ENCODE data around the gene CERS6.
A peak's percentile ranks its signal among the peaks of the same experiment; 100 is the strongest.

CERS6 gene

DNA sequence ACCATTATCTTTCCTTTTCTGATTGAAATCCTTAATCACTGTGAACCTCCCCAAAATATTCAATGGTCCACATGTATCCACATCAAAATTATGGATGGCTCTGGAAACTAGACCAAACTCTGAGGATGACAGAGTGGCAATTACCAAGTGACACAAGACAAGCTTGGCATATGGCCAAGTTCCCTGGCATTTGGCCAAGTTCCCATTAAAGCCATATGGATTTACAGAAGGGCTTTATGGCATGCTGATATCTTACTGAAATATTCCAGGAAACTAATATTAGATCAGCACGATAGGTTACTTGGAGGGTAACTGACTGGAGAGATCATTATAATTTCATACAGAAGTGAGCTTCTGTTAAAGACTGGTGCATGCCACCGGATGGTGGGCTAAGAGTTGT is 21.9 kb upstream of the CERS6 start (continued):
- TF ChIP-seq ZNF580 (tag by site-specific recombination; IDR thresholded peaks at IDR 0.05) (no peak), ZNF184 (tag by site-specific recombination; IDR thresholded peaks at IDR 0.05) (peak; percentile 69; the same call in 1 of the 2 replicates), ZNF366 (tag by site-specific recombination; conservative IDR thresholded peaks at IDR 0.05) (0 out of 2 replicates have a peak, but pooled peaks have one; percentile 17), ZNF544 (tag by site-specific recombination; IDR thresholded peaks at IDR 0.05) (peak; percentile 73; the same call in 1 of the 2 replicates), ZNF248 (tag by site-specific recombination; IDR thresholded peaks at IDR 0.05) (peak; percentile 61; the same call in 1 of the 2 replicates), ZNF350 (tag by site-specific recombination; IDR thresholded peaks at IDR 0.05) (peak; percentile 89), PATZ1 (tag by site-specific recombination; IDR thresholded peaks at IDR 0.05) (no peak), ZNF211 (tag by site-specific recombination; IDR thresholded peaks at IDR 0.05; ENCODE audit: low read depth) (no peak), ZNF155 (tag by site-specific recombination; IDR thresholded peaks at IDR 0.05) (no peak), ZNF221 (tag by site-specific recombination; IDR thresholded peaks at IDR 0.05; ENCODE audit: borderline replicate concordance) (peak; percentile 83; the same call in 1 of the 2 replicates), HOXA7 (CRISPR knock-in tag; IDR thresholded peaks at IDR 0.05; ENCODE audit: borderline replicate concordance) (no peak), HIC1 (tag by site-specific recombination; IDR thresholded peaks at IDR 0.05) (no peak), ZNF596 (tag by site-specific recombination; IDR thresholded peaks at IDR 0.05) (0 out of 2 replicates have a peak, but pooled peaks have one; percentile 13), REPIN1 (tag by site-specific recombination; IDR thresholded peaks at IDR 0.05; ENCODE audit: low read depth) (no peak), ZNF660 (tag by site-specific recombination; IDR thresholded peaks at IDR 0.05) (peak; percentile 96), ZBTB17 (tag by site-specific recombination; IDR thresholded peaks at IDR 0.05) (no peak), KLF10 (tag by site-specific recombination; IDR thresholded peaks at IDR 0.05) (peak; percentile 70; the same call in 1 of the 2 replicates), ZNF626 (tag by site-specific recombination; IDR thresholded peaks at IDR 0.05) (0 out of 2 replicates have a peak, but pooled peaks have one; percentile 71), ZNF549 (tag by site-specific recombination; IDR thresholded peaks at IDR 0.05) (peak; percentile 73), PRDM10 (tag by site-specific recombination; IDR thresholded peaks at IDR 0.05) (peak; percentile 34; the same call in 1 of the 2 replicates), ZNF37A (tag by site-specific recombination; IDR thresholded peaks at IDR 0.05) (peak; percentile 74; the same call in 1 of the 2 replicates), SP2 (tag by site-specific recombination; IDR thresholded peaks at IDR 0.05) (no peak), IKZF3 (tag by site-specific recombination; IDR thresholded peaks at IDR 0.05) (peak; percentile 45; the same call in 1 of the 2 replicates), ZNF529 (tag by site-specific recombination; IDR thresholded peaks at IDR 0.05; ENCODE audit: insufficient replicate concordance) (peak; percentile 63)
- TF ChIP-seq, protein P1, sequence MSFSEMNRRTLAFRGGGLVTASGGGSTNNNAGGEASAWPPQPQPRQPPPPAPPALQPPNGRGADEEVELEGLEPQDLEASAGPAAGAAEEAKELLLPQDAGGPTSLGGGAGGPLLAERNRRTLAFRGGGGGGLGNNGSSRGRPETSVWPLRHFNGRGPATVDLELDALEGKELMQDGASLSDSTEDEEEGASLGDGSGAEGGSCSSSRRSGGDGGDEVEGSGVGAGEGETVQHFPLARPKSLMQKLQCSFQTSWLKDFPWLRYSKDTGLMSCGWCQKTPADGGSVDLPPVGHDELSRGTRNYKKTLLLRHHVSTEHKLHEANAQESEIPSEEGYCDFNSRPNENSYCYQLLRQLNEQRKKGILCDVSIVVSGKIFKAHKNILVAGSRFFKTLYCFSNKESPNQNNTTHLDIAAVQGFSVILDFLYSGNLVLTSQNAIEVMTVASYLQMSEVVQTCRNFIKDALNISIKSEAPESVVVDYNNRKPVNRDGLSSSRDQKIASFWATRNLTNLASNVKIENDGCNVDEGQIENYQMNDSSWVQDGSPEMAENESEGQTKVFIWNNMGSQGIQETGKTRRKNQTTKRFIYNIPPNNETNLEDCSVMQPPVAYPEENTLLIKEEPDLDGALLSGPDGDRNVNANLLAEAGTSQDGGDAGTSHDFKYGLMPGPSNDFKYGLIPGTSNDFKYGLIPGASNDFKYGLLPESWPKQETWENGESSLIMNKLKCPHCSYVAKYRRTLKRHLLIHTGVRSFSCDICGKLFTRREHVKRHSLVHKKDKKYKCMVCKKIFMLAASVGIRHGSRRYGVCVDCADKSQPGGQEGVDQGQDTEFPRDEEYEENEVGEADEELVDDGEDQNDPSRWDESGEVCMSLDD (tag by site-specific recombination; IDR thresholded peaks at IDR 0.05): no peak
- TF ChIP-seq, protein P2, sequence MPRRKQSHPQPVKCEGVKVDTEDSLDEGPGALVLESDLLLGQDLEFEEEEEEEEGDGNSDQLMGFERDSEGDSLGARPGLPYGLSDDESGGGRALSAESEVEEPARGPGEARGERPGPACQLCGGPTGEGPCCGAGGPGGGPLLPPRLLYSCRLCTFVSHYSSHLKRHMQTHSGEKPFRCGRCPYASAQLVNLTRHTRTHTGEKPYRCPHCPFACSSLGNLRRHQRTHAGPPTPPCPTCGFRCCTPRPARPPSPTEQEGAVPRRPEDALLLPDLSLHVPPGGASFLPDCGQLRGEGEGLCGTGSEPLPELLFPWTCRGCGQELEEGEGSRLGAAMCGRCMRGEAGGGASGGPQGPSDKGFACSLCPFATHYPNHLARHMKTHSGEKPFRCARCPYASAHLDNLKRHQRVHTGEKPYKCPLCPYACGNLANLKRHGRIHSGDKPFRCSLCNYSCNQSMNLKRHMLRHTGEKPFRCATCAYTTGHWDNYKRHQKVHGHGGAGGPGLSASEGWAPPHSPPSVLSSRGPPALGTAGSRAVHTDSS (tag by site-specific recombination; IDR thresholded peaks at IDR 0.05): no peak
- TF ChIP-seq, protein P3, sequence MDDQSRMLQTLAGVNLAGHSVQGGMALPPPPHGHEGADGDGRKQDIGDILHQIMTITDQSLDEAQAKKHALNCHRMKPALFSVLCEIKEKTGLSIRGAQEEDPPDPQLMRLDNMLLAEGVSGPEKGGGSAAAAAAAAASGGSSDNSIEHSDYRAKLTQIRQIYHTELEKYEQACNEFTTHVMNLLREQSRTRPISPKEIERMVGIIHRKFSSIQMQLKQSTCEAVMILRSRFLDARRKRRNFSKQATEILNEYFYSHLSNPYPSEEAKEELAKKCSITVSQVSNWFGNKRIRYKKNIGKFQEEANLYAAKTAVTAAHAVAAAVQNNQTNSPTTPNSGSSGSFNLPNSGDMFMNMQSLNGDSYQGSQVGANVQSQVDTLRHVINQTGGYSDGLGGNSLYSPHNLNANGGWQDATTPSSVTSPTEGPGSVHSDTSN (CRISPR knock-in tag; IDR thresholded peaks at IDR 0.05): no peak
